GM23248 (cell line): Measurements from ENCODE around the gene ARHGEF7.

Source experiments
- EZH2 ChIP-seq: fragments of 200-600 bp; sonication (generic); IDR thresholded peaks from 2 replicates; pipeline ENCODE4 v1.6.1; 2018; ENCODE audit warnings: antibody characterized with exemption, mild to moderate bottlenecking; ENCODE audit not compliant: insufficient read depth, poor library complexity, severe bottlenecking
- EZH2phosphoT487 ChIP-seq: fragments of 200-600 bp; sonication (generic); IDR thresholded peaks from 2 replicates; pipeline ENCODE4 v1.6.1; 2018; ENCODE audit warnings: antibody characterized with exemption, moderate library complexity, mild to moderate bottlenecking, low read depth; ENCODE audit not compliant: insufficient read depth

- TF ChIP-seq EZH2phosphoT487 = no peak
- no peak for TF ChIP-seq EZH2
Measured at GRCh38 chr13:111111376-111111937, 3.7 kb upstream of the ARHGEF7 start.
